ENCODE results near the gene SAMD1.
A peak's percentile ranks its signal among the peaks of the same experiment; 100 is the strongest.

The SAMD1 gene

DNA sequence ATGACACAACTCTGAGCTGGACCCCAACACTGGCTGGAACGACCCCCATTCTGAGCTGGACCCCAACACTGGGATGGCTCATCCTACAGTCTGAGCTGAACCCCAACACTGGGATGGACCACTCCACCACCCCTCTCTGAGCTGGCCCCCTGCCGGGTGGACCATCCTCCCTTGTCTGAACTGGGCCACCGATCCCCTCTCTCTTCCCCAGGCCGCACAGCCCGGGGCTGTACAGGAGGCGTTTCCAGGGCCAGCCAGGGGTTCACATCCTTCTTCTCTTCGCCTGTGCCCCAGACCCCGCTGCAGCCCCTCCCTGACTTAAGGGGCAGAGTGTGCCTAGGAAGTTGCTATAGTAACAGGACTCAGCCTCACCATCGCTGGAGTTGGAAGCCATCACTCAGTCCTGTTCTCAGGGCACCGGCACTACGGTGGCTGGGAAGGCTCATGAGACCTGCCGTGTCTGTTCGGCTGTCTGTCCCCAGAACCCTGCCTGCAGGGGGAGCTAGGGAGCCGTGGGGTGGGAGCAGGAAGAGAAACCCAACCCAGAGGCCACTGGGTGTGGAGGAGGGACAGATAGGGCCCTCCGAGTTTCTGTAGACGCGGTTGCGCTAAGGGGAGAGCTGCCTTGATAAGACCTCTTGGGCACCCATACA lies 23.3 kb upstream of the SAMD1 start:
- DNase-seq (ENCODE audit: low read depth) = no peak

DNA sequence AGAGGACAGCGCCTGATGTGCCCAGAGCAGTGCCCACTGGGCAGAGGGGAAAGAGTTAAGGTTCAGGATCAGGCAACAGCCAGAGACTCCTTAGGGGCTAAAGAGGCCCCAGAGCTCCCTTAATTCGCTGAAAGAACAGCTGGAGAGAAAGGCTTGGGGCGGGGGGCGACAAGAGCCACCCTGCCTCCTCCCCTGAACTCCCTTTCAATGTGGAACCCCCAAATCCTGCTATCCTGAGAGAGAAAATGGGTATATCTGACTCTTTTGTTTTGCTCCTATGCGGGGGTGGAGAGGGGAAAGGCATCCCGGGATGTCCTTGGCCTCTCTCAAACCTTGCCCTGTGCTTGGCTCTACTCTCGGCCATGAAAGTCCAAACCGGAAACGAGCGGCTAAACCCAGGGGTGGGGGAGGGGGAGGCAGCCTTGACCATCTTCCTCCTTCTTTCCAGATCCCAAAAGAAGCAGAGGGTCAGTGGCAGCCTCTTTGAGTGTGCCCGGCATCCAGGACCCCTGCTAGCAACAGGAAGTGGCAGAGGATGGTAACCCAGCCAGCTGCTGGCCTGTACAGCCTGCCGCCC lies 22.3 kb upstream of the SAMD1 start:
- peak; percentile 52 for DNase-seq (ENCODE audit: low read depth)

DNA sequence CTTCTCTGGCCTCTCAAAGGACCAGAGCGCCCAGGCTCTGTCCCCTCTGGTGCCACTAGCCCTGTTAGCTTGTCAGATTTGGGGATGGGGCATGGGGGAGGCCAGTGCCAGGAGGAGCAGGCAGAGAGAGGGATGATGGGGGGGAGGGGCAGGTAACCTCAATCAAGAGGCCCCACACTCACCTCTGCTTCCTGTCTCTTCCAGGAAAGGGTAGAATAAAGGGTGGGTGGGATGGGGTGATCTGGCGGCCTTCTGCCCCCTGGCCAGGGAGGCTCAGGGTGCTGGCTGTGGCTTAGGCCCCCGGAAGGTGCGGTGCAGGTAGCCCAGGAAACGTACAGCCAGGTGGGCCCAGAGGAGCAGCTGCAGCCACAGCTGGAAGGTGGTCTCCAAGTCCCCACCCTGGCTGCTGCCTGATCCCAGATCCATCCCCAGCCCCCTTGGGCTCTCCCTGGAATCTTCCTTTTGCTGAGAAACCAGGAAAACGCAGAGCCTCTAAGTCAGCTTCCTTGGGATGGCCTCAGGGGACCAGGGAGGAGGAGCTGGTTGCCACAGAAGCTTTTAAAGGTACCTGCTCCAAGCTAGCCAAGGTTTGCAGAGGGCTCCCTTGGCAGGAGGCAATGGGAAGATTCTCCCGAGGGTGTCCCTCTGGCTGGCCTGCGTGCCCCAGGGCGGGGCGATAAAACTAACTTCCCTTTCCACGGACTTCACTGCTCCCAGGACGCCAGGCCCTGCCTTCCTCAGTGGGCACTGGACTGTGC lies 21.7 kb upstream of the SAMD1 start:
- DNase-seq (ENCODE audit: low read depth) = no peak

DNA sequence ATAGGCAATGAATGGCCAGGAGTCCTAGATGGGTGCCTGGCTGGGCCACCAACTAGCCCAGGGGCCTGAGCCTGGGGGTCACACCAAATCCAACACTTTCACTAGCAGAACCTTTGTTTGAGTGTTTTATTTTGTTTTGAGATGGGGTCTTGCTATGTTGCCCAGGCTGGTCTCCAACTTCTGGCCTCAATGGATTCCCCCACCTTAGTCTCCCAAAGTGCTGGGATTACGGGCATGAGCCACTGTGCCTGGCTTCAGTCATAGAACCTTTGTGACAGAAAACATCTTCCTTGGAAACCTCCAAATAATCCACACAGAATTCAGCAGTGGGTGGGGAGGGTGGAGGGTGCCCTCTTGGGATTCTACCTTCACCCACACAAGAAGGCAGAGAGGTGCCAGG lies 20.9 kb upstream of the SAMD1 start:
- DNase-seq (ENCODE audit: low read depth) = no peak

DNA sequence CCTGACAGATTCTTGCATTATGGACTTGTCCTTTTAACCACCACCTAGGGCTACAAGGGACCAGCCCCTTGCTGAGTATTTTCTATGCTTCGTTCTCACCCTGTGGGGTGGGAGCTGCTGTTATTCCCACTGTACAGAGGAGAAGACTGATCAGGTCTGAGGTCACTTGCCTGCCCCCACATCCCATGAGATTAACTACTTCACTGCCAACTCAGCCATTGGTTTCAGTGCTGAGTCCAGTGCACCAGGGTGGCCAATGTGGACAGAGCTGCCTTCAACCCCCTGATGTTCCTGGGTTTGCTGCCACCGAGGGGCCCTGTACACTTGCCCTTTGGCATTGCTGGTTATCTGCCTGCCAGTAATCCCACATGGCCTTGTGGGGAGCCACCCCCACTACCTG lies 20.1 kb upstream of the SAMD1 start:
- no peak for DNase-seq (ENCODE audit: low read depth)

DNA sequence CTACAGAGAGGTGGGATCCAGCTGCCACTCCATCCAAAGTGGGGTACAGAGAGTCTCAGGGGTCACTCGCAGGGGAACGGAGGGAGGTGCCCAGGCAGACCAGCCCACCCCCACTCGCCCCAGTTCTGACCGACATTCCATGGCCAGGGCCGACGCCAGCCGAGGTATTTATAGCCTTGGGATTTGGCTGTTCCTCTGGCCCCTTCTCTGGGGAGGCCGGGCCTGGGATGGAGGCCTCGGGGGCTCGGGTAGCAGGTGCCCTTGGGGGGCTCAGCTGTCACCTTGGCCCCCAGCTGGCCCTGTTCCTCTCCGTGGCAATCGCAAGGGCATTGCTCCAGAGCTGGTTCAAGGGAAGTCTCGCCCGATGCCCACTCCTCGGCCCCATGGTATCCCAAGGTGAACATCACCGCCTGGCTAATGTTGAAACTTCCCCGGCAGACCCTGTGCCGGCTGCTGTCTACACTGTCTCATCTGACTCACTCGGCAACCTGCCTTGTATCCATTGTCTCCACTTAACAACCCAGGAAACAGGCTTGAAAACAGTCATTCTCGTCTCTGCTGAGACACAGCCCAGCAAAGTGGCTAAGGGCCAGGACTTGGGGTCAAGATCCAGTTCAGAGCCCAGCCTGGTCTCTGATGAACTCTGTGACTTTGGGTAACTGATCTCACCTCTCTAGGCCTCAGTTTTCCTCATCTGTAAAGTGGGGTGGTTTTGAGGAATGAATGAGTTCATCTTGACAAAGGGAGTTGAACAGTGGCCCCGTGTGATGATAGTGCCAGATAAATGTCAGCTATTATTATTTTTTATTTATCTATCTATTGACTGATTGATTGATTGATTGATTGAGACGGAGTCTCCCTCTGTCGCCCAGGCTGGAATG lies 17.3 kb upstream of the SAMD1 start:
- no peak for DNase-seq (ENCODE audit: low read depth)

DNA sequence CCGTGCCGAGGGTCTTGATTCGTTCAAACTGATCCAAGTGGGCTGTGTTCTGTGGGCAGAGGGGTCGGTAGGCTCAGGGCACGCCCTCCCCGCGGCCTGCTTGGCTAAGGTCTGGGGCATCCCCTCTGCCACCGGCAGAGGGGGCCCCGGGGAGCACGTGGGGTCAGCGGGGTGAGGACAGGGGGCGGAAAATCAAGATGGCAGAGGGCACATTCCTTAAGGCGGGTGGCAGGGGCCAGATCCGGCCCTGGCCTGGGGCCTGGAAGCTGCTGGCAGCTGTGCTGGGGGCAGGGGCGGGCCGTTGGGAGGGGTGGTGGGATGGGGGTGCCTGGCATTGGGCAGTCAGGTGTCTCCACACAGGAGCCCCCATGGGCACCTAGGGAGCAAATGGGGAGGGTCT lies 16.3 kb upstream of the SAMD1 start:
- no peak for DNase-seq (ENCODE audit: low read depth)

DNA sequence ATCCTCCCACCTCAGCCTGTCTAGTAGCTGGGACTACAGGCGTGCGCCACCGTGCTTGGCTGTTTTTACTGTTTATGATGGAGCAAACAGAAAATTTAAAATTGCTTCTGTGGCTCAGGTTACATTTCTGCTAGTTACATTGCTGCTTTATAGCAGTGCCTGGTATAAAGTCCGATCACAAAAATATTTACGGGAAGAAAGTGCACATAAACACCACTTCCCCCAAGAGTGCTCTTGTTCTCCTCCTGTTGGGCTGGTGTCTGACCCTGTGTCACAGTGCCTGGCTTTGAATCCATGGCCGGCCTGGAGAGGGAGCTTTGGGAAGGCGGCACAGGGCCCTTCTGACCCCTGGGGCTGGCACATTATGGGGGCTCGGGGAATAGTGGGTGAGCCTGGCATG lies 15.1 kb upstream of the SAMD1 start:
- DNase-seq (ENCODE audit: low read depth) = no peak

DNA sequence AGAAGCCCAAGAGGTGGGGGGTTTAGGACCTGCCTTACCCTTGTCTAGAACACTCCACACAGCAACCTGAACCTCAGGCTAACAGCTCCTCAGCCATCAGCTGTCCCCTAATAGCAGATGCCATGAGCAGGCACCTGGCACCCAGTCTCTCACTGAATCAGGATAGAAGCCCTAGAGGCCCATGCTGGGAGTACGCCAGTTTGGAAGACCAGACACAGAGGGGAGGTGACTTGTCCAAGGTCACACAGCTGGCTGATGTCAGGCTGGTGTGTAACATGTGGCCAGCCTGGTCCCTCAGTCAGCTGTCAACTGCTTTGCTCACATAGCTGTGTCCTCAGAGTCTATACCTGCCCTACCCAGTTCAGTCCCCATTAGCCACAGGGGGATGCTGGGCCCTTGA lies 12.8 kb upstream of the SAMD1 start:
- DNase-seq (ENCODE audit: low read depth) = no peak

DNA sequence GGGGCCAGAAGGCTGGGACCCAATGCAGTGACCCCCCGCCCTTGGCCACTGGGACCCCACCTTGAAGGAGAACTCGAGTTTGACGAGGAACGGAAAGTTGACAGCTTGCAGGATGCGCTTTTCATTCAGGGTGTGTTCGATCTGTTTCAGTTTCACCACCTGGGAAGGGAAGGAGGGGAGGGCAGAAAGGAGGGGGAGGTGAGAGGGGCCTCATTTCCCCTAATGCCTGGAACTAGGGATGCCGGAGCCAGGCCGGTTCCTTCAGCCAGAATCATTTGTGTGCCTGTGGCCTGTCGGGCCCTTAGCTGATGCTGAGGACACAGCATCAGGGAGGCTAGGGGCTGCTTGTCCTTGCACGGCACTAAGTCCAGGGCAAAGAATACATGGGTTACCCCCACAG lies 12.2 kb upstream of the SAMD1 start:
- no peak for DNase-seq (ENCODE audit: low read depth)

DNA sequence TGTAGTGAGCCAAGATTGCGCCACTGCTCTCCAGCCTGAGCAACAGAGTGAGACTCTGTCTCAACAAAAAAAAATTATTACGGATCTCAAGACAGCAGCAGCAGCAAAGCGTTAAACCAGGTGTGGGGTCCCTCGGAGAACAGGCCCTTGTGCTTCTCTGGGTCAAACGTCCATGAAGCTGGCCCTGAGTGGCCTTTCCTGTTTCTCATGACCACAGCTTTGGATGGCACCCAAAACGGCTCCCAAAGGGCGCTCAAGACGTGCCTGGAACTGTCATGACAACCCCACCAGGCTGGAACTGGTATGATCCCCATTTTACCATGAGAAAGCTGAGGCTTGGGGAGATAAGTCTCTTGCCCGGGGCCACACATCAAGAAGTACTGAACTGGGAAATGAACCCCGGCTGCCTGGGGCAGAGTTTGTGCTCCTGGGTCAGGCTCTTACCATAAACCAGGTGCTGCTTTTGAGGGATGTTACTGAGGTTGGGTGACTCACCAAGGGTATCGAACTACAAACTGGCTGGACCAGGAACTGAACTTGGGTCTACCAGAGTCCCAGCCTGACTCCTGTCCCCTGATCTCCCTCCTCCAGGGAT lies 11.6 kb upstream of the SAMD1 start:
- DNase-seq (ENCODE audit: low read depth) = no peak

DNA sequence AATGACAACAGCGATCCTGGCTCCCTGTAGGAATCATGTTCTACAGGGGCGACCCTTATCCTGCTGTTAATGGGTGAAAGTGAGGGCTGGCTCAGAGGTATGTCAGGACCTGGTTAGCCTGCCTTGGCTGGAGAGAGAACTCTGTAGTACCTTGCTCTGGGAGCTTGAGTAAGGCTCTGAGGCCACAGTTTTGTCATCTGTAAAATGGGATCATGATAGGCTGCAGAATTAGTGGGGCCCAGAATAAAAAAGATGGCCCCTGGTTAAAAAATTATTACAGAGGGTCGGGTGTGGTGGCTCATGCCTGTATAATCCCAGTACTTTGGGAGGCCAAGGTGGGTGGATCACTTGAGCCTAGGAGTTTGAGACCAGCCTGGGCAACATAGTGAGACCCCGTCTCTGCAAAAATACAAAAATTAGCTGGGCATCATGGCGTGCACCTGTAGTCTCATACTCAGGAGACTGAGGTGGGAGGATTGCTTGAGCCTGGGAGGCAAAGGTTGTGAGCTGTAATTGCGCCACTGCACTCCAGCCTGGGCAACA lies 10.5 kb upstream of the SAMD1 start:
- no peak for DNase-seq (ENCODE audit: low read depth)

DNA sequence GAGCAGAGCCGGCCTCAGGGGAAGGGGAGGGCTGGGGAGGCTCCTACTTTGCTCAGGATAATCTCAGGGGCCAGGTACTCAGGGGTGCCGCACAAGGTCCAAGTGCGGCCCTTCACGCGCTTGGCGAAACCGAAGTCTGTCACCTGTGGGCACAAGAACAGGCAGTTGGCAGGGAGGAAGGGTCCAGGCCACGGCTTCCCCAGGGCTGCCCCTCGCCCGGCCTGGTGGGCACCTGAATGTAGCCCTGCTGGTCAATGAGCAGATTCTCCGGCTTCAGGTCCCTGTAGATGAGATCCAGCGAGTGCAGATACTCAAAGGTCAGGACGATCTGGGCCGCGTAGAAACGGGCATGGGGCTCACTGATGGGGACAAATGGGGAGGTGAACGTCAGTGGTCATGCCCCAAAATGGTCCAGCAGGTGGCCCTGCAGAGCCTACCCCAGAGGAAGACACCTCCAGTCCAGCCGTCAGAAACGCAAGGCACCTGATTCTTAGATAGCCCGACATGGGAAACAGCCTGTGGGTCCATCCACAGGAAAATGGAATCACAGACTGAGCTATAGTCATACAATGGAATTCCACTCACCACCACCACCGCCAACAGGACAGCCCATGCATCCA lies 7.1 kb upstream of the SAMD1 start:
- DNase-seq (ENCODE audit: low read depth) = no peak

DNA sequence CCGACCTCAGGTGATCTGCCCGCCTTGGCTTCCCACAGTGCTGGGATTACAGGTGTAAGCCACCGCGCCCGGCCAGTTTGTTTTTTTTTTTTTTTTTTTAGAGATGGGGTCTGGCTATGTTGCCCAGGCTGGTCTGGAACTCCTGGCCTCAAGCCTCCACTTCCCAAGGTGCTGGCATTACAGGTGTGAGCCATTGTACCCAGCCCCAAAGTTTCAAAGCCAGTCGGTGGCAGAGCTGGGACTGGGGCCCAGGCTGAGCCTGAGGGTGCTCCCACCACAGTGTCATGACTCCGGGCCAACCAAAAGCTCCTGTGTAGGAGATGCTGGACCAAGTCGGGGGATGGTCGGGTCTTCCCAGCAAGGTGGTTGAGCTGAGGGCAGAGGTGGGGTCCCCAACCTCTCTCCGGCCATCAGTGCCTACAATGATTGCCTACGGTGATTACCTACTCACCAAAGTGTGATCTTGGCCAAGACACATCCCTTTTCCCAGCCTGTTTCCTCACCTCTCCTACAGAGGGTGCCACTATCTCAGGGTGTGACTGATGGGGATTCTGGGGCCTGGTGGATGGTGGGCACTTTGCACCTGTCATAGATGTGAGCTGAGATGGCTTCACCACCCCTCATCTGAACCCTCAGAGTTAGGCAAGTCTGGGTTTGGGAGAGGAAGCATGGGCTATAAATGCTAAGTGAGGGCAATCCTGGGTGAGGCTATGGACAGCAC lies 5.9 kb upstream of the SAMD1 start:
- no peak for DNase-seq (ENCODE audit: low read depth)

DNA sequence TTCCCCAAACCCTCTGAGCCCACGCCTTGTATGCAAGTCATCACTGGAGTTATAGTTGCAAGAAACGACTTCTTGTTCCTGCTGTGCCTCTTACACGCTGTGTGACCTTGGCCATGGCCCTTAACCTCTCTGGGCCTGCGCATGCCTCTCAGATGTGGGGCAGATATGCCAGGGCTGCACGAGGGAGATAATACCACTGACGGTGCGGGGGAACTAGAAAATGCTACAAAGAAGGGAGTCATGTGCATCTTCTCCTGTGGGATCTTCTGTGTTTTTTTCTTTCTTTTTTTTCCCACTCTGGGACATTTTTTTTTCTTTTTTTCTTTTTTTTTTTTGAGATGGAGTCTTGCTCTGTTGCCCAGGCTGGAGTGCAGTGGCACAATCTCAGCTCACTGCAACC lies 4.3 kb upstream of the SAMD1 start:
- no peak for DNase-seq (ENCODE audit: low read depth)

DNA sequence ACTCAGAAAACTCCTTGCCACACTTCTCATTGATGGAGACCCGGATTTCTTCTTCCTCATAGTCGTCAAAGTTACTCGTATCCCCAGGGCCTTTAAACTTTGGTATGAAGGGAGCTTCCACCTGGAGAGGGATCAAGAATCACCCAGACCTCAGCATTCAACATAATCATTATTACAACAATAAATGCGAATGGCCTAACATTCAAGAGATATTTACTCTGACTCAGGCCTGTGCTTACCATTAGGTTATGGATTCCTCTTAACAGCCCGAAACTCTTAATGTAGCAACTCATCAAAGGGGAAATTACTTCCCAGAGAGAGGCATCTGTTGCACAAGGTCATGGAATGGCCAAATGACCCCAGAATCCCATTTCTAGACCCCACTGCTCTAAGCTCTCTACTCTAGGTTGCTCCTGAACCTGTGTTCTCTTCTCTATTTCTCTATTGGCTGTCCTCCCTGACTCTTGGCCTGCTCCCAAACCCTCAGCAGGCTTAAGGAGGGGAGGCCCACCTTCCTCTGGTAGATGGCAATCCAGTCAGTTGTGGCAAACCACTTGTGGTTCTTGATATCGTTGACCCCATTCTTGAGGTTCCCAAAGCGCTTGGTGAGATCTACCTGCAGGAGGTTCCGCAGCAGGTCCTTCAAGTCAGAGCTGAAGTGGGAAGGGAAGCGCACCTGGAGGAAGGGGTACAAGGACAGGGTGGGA lies 2.7 kb upstream of the SAMD1 start:
- DNase-seq (ENCODE audit: low read depth) = no peak

DNA sequence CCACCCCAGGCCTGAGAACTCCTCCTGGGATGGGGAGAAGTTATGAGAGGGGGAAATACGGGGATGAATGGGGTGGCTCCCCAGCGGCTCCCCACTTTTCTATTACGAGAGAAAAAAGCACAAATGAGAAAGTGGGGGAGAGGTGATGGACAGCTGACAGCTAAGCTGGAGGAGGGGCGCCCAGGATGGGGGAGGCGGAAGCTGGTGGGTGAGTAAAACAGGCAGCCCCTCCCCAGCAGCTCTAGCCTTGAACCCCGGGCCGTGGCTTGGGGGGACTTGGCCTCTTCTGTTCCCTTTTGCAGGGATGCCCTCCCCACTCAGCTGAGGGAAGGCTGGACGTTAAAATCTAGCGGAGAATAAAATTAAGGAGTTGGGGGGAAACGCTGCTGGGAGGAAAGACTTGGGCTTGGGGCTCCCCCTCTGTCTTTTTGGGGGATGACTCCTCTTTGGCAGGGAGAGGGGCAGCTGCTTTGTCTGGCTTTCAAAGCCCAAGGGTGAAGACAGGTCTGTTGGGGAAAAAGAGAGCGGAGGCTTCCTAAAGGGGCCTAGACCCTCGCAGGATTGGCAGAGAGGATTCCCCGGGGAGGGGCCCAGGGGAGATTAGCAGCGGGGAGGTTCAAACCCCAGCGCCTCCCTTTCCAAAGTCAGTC lies 1.4 kb upstream of the SAMD1 start:
- DNase-seq (ENCODE audit: low read depth) = no peak

DNA sequence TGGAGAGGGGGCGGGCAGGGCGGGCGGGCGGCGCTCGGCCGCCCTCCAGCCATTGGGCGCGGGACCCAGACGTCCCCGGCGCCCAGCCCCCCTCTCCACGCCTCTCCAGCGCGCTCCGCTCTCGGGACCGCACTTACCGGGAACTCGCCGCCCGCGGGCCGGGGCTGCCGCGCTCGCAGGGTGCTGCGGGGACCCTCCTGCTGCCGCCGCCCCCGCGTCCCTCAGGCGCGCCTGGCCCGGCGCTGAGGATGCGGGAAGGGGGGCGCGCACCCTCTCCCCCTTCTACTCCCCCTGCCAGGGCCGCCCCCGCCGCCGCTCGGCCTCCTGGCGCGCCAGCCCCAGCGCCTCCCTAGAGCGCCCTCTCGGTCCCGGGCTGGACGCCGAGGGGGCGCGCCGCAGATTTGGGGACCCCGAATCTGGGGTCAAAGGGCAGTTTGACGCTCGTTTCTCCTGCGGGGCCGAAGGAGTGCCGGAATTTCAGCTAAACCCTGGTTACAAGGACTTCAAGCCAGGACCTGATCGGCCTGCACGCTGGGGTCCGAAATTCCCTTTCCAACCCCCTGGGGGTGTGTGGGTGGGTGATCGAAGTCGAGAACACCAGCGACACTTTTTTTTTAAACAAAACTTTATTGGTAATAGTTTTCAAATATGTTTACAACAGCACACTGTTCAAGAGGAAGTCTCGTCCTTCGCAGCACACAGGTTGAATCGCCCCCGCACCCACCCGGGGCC lies 696 bp upstream of the SAMD1 start:
- peak; percentile 51 for DNase-seq (ENCODE audit: low read depth)

All from EH (cell line).